Endodermal cell (in vitro differentiated cells): ENCODE results near the gene ATP5ME. TPM values are rescaled to one million over a fixed set of nuclear protein-coding genes. Genes with fewer than 3 reads are reported as not detected.

Source experiments
- DNase-seq: peaks from one replicate; pipeline ENCODE4 v3.0.0-alpha.2; 2017
- H3K27ac ChIP-seq: 2 replicates; pipeline ENCODE4 v1.5.1; 2013; ENCODE audit warnings: mild to moderate bottlenecking, low read depth, low read length, moderate library complexity
- H3K27me3 ChIP-seq: 2 replicates; pipeline ENCODE4 v1.6.1; 2013; ENCODE audit warnings: mild to moderate bottlenecking, low read length, moderate library complexity; ENCODE audit not compliant: insufficient read depth, control insufficient read depth, poor library complexity, severe bottlenecking
- H3K36me3 ChIP-seq: 2 replicates; pipeline ENCODE4 v1.7.0; 2013; ENCODE audit warnings: mild to moderate bottlenecking, low read length, moderate library complexity; ENCODE audit not compliant: control insufficient read depth, insufficient read depth
- H3K4me1 ChIP-seq: one replicate; pipeline ENCODE4 v1.7.0; 2013; ENCODE audit warnings: low read length; ENCODE audit not compliant: control insufficient read depth, insufficient read depth
- H3K4me3 ChIP-seq: 2 replicates; pipeline ENCODE4 v1.5.1; 2013; ENCODE audit warnings: mild to moderate bottlenecking, low read length, moderate library complexity
- H3K9ac ChIP-seq: 2 replicates; pipeline ENCODE4 v1.6.1; 2013; ENCODE audit warnings: mild to moderate bottlenecking, low read length, moderate library complexity; ENCODE audit not compliant: poor library complexity, severe bottlenecking; ENCODE audit errors: extremely low read depth
- H3K9me3 ChIP-seq: 2 replicates; pipeline ENCODE4 v1.6.1; 2013; ENCODE audit warnings: mild to moderate bottlenecking, low read length, moderate library complexity; ENCODE audit not compliant: control insufficient read depth
- H3K27ac Mint-ChIP-seq: 2 replicates; pipeline ENCODE4 v1.8.0; 2020; ENCODE audit warnings: mixed read lengths
- H3K27me3 Mint-ChIP-seq: 2 replicates; pipeline ENCODE4 v1.8.0; 2021; ENCODE audit warnings: mild to moderate bottlenecking, mixed read lengths; ENCODE audit not compliant: insufficient read depth
- H3K36me3 Mint-ChIP-seq: 2 replicates; pipeline ENCODE4 v1.8.0; 2020; ENCODE audit warnings: low read depth, mixed read lengths
- H3K4me1 Mint-ChIP-seq: 2 replicates; pipeline ENCODE4 v1.8.0; 2020; ENCODE audit warnings: mixed read lengths
- H3K4me3 Mint-ChIP-seq: 2 replicates; pipeline ENCODE4 v1.8.0; 2020; ENCODE audit warnings: mild to moderate bottlenecking, moderate library complexity, mixed read lengths
- H3K9me3 Mint-ChIP-seq: 2 replicates; pipeline ENCODE4 v1.8.0; 2020; ENCODE audit warnings: mild to moderate bottlenecking, mixed read lengths
- WGBS, 2 experiments: methylation state at CpG; one replicate each; pipeline versions ENCODE4 v1.1.5 to v1.1.7; 2013; ENCODE audit warnings: missing lambda C conversion rate in 2 of 2, mixed read lengths in 1 of 2; ENCODE audit not compliant: insufficient coverage in 1 of 2, insufficient read length in 1 of 2; 5-methylcytosine and 5-hydroxymethylcytosine counted together
- total RNA-seq, 2 donors: library from RNA; stranded (reverse); fragmentation: NEBNext Ultra II Directional in 1 of 2; extraction: Animal tissue kit (Norgen Biotek cat#: 25700) in 1 of 2; gene quantifications; 2 replicates in 1 of 2; 3 replicates in 1 of 2; pipeline ENCODE4 v1.2.1, GENCODE V29; 2021
- TF ChIP-seq, protein P1 (sequence below): fragments of 200-600 bp; sonication (generic); conservative IDR thresholded peaks from 2 replicates; pipeline ENCODE4 v1.5.0; 2021; ENCODE audit warnings: antibody characterized with exemption, mild to moderate bottlenecking

Gene ATP5ME
- total RNA-seq, 2 donors from 2014 or later, result 407 to 456 TPM

DNA sequence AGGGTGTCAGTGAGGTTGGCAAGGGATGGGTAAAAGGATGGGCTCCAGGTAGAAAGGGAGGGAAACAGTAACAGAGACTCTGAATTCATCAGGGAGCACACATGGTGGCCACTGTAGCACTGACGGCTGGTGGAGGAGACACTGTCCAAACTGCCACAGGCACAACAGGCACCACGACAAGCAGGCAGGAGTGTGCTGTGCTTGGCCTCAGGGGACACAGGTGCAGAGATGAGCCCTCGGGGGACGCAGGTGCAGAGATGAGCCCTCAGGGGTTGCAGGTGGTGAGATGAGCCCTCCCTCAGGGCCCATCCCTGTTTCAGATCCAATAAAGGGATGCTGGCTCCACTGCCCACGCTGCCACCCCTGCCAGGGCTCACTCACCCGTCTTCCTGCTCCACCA is 41.1 kb downstream of the ATP5ME start:
- Mint-ChIP-seq H3K36me3 (no peaks in the 10 kb centered on the region), H3K9me3 (peaks cover 17% of the 10 kb centered on the region), H3K27me3 (no peaks in the 10 kb centered on the region), H3K27ac (no peak overlapping the region), H3K4me1 (no peaks in the 10 kb centered on the region), H3K4me3 (no peak overlapping the region)
- Histone ChIP-seq H3K9me3 (no peaks in the 10 kb centered on the region), H3K36me3 (no peaks in the 10 kb centered on the region), H3K27ac (no peak overlapping the region), H3K27me3 (no peaks in the 10 kb centered on the region), H3K4me1 (no peaks in the 10 kb centered on the region), H3K4me3 (no peak overlapping the region), H3K9ac (no peak overlapping the region)
- TF ChIP-seq, protein P1, sequence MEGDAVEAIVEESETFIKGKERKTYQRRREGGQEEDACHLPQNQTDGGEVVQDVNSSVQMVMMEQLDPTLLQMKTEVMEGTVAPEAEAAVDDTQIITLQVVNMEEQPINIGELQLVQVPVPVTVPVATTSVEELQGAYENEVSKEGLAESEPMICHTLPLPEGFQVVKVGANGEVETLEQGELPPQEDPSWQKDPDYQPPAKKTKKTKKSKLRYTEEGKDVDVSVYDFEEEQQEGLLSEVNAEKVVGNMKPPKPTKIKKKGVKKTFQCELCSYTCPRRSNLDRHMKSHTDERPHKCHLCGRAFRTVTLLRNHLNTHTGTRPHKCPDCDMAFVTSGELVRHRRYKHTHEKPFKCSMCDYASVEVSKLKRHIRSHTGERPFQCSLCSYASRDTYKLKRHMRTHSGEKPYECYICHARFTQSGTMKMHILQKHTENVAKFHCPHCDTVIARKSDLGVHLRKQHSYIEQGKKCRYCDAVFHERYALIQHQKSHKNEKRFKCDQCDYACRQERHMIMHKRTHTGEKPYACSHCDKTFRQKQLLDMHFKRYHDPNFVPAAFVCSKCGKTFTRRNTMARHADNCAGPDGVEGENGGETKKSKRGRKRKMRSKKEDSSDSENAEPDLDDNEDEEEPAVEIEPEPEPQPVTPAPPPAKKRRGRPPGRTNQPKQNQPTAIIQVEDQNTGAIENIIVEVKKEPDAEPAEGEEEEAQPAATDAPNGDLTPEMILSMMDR, result no peak
- DNase-seq, result no peak
- 90 to 92% methylated on average over 2 to 6 of the region's 6 CpGs for WGBS, 2 experiments

DNA sequence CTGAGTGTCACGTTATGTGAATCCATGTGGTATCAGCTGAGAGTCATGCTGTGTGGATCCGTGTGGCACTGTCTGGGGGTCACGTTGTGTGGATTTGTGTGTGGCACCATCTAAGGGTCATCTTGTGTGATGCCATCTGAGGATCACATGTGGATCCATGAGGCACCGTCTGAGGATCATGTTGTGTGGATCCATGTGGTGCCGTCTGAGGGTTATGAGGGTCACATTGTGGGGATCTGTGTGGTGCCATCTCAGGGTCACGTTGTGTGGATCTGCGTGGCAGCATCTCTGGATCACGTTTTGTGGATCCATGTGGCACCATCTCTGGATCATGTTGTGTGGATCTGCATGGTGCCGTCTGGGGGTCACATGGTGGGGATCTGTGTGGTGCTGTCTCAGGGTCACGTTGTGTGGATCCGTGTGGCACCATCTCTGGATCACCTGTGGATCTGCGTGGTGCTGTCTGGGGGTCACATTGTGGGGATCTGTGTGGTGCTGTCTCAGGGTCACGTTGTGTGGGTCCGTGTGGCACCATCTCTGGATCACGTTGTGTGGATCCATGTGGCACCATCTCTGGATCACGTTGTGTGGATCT is 41.8 kb downstream of the ATP5ME start:
- H3K4me1 ChIP-seq, result no peaks in the 10 kb centered on the region
- H3K27me3 ChIP-seq, result no peaks in the 10 kb centered on the region
- H3K4me1 Mint-ChIP-seq, result no peaks in the 10 kb centered on the region
- peaks cover 17% of the 10 kb centered on the region for H3K9me3 Mint-ChIP-seq
- no peak overlapping the region for H3K4me3 ChIP-seq
- no peak overlapping the region for H3K27ac Mint-ChIP-seq
- 91% methylated on average over 12 to 16 of the region's 16 CpGs for WGBS, 2 experiments
- no peaks in the 10 kb centered on the region for H3K27me3 Mint-ChIP-seq
- no peak for DNase-seq
- H3K4me3 Mint-ChIP-seq, result no peak overlapping the region
- H3K36me3 ChIP-seq, result no peaks in the 10 kb centered on the region
- H3K27ac ChIP-seq, result no peak overlapping the region
- no peaks in the 10 kb centered on the region for H3K36me3 Mint-ChIP-seq
- H3K9me3 ChIP-seq, result no peaks in the 10 kb centered on the region
- TF ChIP-seq, protein P1, result no peak
- H3K9ac ChIP-seq, result no peak overlapping the region

DNA sequence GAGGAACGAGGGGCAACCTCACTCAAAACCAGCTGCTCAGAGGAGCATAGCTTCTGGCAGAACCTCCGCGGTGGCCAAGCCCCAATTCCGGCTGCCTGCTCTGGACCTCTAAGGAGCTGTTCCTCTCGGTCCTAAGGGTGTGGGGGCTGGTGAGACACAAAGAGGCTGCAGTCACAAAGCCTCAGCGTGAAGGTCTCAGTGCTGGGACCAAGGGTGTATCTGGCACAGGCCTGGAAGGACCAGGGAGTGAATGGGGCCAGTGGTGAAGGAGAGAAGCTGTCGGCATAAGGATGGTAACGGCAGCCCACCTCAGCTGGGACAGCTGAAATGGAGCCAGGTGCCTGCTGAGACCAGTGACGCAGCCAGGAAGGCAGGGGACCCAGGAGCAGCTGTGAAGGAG is 43.4 kb downstream of the ATP5ME start:
- H3K9me3 ChIP-seq, result no peaks in the 10 kb centered on the region
- H3K4me3 Mint-ChIP-seq, result no peak overlapping the region
- no peak overlapping the region for H3K4me3 ChIP-seq
- TF ChIP-seq, protein P1, result no peak
- H3K36me3 ChIP-seq, result no peaks in the 10 kb centered on the region
- peak overlapping the region; percentile 61 for H3K27ac ChIP-seq
- no peaks in the 10 kb centered on the region for H3K27me3 ChIP-seq
- no peak overlapping the region for H3K9ac ChIP-seq
- no peak for DNase-seq
- H3K9me3 Mint-ChIP-seq, result peaks cover 17% of the 10 kb centered on the region
- no peaks in the 10 kb centered on the region for H3K4me1 ChIP-seq
- H3K4me1 Mint-ChIP-seq, result no peaks in the 10 kb centered on the region
- H3K36me3 Mint-ChIP-seq, result no peaks in the 10 kb centered on the region
- H3K27me3 Mint-ChIP-seq, result no peaks in the 10 kb centered on the region
- WGBS, 2 experiments, result 81 to 89% methylated on average over 4 to 9 of the region's 9 CpGs
- H3K27ac Mint-ChIP-seq, result no peak overlapping the region
